DMS79 treated with DMSO at 0.1 percent for 48 hours (cell line): ENCODE data around the gene MTCL1.
"Not testable (repeated sequence)": the region's sequence is repeated elsewhere in the genome, so short reads cannot be mapped to it uniquely, and the experiment has no call there.

ENCODE experiments used
- DNase-seq: peaks from one replicate; lab custom pipeline; 2025; lab: John Stamatoyannopoulos, UW

MTCL1 gene

GRCh38 chr18:8744038-8744437 is 38.7 kb downstream of the MTCL1 start:
- DNase-seq: no peak

- DNase-seq: no peak
Measured at GRCh38 chr18:8744656-8745055, 39.3 kb downstream of the MTCL1 start.

DNA sequence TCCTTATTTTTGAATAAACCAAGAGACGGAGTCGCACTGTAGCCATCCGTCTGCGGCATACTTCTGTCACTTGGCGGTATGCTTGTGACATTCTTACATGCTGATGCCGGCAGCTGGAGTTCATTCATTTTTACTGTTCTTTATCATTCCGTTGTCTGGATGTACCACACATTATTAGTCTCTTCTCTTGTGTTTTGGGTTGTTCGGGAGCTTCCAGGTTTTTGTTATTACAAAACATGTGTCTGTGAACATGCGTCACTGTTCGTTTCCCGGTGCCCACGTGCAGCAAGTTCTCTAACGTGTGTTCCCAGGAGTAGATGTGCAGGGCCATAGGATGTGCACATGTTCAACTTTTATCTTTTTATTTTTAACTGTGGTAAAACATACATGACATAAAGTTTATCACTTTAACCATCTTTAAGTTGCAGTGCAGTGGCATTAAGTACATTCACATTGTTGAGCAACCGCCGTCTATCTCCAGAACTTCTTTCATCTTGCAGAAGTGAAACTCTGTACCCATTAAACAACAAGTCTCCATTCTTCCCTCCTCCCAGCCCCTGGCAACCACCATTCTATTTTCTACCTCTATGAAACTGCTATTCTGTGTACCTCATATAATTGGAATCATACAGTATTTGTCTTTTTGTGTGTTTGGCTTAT is 40.1 kb downstream of the MTCL1 start:
- DNase-seq: no peak

DNA sequence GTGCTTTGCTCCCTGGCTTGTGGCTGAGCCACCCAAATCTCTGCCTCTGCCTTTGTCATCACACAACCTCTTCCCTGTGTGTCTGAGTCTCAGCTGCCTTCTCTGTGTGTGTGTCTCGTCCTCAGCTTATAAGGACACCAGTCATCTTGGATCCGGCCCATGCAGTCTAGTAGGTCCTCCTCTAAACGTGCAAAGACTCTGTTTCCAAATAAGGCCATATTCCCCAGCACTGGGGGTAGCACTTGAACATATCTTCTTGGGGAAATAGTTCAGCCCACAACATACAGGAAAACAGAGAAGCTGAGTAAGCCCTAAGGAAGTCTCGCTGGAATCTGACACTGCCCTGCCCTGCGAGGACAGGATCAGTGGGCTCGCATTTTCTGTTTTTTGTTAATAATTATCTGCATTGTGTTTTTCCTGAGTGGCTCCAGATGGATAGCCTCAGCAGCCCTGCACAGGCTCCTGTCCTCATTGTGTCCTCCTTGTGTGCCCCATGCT is 42.1 kb downstream of the MTCL1 start:
- no peak for DNase-seq

DNA sequence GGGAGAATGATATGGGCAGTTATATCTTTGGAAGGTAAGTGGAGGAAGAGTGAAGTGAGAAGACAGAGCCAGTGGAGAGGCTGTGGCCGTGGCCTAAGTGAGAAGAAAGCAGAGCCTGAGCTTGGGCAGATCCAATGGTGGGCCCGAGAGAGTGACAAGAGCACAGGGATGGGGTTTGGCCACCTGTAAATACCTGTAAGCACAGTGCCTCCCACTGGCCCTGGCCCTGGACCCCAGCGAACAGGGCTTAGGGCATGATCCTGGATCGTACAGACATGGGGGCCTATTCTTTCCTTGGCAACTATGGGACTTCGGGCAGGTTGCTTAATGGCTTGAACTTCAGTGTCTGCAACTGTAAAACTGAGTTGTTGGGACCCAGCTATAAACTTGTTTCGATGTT is 44.1 kb downstream of the MTCL1 start:
- DNase-seq: no peak

- DNase-seq: no peak
Measured at GRCh38 chr18:8750954-8751415, 45.6 kb downstream of the MTCL1 start.

GRCh38 chr18:8751692-8752091 is 46.3 kb downstream of the MTCL1 start:
- DNase-seq: no peak

DNA sequence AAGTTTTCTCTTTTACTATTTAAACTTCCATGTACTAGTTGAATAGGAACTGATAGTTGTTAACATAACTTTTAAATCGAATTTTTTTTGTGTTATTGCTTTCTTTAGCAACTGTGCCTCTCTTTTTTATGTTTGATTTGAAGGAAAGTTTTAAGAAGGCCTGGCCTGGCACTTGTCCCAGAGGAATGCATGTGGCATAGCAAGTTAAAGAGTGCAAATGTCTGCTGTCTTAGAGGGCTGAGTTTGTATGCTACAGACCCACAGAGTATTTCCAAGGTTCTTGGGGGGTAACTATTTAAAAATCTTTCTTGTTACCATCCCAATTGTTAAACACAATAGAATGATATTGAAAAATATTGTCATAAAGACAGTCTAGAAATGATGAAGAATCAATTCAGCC is 47.0 kb downstream of the MTCL1 start:
- DNase-seq: no peak

DNA sequence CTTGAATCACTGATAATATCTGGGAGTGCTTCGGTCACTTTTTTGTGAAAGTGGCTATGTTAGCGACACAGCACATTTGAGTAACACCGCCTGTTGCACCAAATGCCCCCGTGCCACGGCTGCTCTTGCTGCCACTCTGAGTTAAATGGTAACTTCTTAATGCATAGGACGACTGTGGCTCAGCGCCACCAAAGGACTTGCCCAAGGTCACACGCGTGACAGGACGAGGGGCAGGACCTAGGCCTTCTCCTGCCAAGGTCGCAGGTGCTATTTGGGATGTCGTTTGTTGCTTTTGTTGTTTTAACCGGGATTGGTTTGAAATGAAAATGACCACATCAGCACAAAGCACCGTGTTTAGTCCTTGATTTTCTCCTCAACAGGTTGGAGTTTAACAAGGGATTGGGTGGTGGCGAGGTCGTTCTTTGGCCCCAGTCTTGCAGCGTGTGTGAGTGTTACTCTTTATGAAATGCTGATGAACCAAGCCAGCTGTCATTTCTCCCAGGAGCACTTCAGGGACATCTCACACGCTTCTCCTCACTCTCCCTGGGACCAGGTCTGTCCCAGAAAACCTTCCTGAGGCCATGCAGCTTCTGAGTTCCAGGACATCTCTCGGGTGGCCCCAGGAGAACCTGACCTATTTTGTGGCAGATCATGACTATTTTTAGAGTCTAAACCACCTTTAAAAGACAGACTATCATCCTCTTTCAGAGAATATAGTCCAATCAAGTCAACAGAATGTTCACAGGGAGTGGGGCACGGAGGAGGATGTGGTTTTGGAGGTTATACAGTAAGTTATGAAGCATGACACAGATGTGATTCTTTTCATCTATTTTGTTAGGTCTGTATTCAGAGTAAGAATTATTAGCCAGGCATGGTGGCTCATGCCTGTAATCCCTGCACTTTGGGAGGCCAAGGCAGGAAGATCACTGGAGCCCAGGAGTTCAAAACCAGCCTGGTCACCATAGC is 49.9 kb downstream of the MTCL1 start:
- DNase-seq: no peak

DNA sequence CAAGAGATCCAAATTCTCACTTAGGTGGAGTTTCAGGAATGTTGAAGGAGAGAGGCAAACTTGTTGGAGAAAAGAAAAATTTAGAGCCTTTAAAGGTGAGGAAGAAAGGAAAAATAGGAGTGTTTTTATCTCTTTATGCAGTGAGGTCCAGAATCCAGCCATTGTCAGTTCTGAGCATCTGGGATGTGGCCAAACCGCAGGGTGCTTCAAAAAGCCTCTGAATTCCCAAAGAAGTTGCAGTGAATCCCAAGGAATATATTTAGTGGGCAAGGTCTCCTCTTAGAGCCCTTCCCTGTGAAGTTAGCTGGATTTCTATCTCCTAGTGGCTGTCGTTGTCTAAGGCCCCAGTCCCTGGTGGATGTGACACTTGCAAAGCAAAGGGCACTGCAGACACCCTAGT is 51.2 kb downstream of the MTCL1 start:
- no peak for DNase-seq

DNA sequence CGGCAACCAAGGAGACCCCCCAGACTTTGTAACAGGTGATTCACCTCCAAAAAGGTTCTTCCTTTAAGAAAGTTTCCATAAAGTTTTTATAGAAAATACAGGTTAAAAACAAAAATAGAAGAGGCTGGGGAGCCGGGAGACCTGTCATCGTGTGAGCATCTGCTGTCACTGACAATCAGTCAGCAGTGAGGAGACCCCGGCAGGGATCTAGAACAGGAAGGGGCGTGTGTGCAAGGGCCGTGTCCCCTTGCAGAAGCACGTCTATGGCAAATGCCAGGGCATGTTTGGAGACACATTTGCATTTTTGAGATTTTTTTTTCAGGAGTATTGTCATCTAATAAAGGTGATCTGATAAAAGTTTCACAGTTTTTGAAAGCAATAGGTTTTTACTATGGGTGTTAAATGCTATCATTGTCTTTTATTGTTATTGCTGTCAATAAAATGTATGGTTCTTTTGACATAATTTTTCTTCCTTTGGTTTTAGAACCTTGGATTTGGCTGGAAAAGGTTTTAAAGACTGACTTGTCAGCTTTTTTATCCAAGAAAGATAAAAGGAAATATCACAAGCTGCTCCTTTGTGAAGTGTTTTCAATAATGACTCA is 52.1 kb downstream of the MTCL1 start:
- DNase-seq: no peak

DNA sequence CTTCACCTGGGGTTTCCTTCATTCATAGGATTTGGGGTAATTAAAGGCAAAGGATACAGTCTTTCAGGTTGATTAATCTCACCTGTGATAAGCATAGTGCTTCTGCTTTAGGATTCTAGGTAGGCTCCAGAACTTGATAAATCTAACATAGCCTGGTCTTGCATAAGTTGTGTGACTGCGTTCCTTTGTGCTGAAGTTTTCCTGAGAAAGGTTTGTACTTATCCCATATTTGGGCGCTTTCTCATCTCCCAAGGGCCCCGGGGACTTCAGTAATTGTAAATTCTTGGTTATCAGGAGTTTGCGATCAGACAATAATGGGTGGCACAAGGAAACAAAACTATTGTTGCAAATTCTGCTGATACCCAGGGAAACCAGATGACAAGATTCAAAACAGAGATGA is 53.1 kb downstream of the MTCL1 start:
- DNase-seq: no peak

GRCh38 chr18:8760984-8761383 is 55.6 kb downstream of the MTCL1 start:
- no peak for DNase-seq

DNA sequence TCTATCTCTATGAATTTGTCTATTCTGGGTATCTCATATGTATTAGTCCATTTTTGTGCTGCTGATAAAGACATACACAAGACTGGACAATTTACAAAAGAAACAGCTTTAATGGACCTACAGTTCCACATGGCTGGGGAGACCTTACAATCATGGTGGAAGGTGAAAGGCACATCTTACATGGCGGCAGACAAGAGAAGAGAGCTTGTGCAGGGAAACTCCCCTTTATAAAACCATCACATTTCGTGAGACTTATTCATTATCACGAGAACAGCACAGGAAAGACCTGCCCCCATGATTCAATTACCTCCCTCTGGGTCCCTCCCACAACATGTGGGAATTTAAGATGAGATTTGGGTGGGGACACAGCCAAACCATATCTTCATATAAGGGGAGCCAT is 56.2 kb downstream of the MTCL1 start:
- not testable (repeated sequence) for DNase-seq

GRCh38 chr18:8762968-8763367 is 57.6 kb downstream of the MTCL1 start:
- DNase-seq: no peak

DNA sequence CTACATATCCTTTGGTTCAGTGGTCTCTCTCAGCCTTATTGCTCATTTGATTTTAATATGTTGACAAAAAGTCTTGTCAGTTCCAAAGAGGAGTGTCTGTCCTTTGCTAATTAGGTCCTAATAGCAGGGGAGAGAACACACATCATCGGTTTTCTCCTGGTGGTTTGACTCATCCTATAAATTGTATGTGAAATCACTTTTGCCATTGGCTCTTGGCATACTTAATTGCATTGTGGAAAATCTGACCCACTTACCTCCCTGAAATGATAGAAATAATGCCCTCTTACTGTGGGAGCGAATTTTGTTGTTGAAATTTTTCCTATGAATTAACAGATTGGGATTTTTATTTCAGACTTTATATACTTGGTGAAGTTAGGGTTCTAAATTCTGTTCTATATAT is 58.3 kb downstream of the MTCL1 start:
- DNase-seq: no peak

DNA sequence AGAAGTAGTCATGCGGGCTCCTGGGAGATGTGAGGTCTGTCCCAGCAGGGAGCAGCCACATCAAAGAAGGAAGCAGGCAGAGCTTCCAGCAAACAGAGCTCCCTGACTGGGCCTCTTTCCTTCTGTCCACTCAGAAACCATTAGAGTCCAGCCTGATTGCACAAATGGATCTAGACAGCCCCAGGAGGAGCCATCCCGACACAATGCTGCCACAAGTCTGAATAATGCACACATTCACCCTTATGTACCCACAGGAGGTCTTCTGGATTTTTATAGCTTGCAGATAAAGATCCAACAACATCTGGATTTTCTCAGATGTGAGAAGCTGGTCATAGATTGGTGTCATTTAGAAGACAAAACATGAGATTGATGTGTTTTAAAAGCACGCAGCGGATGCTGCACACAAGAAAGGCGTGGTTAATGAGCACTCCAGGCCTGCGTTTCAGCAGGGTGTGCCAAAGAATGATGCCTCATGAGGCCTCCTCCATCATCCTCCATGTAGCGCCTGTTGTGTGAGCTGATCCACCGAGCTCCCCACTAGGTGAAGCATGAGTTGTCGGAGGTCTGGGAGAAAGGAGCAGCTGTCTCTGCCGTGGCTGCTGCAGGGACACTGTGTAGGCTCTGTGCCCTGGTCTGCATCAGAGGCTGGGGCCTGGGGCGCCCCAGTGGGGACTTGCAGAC is 60.6 kb downstream of the MTCL1 start:
- no peak for DNase-seq

DNA sequence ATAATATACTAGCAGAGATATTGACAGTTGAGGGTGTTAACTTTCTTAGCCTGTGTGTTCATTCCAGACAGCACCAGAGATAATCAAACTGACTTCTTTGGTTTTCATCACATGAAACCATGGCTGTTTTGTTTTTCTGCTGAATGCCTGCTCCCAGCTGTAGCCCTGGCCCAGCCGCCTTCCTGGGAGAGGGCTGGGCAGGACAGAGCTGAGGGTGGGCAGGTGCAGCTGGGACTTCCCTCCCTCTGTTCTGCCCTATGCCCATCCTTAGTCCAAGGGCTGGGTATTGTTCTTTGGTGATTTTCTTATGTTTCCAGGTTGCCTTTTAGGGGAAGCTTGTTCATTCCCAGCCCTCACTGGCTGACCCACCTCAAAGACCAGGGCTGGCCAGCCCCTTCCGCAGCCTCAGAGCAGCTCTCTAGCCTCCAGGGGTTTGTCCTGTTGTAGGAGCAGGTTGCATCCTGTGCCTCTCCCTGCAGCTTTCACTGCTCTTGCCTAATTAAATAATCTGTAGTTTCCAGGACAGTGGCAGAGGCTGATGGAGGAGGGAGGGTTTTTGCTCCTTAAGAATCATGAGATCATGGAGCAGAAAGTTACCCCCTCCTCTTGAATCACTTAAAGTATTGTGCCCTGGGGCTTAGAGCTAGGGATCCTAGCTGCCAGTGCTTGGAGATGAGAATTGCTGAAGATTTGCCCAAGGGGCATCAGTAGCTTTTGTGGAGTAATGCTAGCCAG is 61.4 kb downstream of the MTCL1 start:
- DNase-seq: peak; percentile 32

DNA sequence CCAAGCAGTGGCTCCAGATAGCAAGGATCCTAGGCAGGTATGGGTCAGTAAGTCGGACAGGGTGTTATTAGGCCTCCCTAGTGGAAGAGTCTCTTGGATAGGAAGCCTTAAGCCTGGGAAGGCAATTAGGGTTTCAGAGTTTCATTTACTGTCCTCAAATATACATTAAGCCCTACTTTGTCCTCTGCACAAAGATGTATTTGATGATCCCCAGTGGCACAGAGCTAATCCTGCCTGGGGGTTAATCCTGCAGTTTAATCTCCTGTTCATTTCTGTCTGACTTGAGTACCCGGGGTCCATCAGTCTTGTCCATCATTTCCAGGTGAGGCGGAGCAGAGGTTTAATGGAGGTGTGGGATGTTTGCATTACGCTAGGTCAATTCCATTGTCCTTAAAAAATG is 62.0 kb downstream of the MTCL1 start:
- DNase-seq: no peak

DNA sequence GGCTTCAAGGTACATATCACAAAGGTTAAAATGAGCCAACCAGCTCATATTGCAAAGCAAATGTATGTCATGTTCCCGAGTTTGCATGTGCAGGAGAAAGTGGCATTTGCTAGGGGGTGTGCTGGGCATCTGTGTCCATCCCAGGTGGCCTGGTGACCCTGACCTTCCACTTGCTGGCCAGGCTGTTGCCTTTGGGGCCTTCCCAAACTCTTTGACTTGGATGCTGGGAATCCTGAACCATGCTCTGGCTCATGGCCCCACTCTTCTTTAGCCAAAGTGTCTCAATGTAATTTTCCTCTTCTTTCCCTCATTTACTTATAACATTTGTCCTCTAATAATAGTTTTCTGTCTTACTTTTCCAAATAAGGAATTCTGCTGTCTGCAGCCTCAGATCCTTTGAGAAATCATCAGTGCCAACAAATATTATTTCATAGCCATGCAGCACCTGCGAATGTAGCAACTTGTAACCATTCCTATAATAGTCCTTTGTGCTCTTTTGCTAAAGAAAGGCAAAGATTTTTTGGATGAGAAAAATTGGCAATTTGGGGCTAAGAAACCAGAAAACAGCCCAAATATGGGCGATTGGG is 64.2 kb downstream of the MTCL1 start:
- no peak for DNase-seq

GRCh38 chr18:8770657-8771056 is 65.3 kb downstream of the MTCL1 start:
- DNase-seq: no peak
